Left hindlimb (tissue), 1 donor: ENCODE results near the gene LAMC2.

Experiments
- DNase-seq: peaks from one replicate; pipeline ENCODE4 v3.0.0-alpha.2; 2018

Gene LAMC2

DNA sequence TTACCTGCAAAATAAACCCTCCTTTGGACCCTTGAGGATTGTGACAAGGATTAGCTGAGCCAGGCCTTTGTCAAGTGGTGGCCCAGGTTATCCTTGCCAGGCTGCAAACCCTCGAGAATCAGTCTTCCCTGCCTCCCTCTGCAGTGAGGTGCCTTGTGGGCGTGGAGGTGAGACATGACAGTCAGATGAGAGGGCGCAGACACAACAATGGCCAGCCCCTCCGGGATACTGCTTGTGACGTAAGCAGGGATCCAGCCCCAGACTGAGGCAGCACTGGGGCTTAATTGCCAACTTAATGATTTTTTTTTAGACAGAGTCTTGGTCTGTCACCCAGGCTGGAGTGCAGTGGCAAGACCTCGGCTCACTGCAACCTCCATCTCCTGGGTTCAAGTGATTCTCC lies 104.6 kb downstream of the LAMC2 start:
- no peak for DNase-seq

DNA sequence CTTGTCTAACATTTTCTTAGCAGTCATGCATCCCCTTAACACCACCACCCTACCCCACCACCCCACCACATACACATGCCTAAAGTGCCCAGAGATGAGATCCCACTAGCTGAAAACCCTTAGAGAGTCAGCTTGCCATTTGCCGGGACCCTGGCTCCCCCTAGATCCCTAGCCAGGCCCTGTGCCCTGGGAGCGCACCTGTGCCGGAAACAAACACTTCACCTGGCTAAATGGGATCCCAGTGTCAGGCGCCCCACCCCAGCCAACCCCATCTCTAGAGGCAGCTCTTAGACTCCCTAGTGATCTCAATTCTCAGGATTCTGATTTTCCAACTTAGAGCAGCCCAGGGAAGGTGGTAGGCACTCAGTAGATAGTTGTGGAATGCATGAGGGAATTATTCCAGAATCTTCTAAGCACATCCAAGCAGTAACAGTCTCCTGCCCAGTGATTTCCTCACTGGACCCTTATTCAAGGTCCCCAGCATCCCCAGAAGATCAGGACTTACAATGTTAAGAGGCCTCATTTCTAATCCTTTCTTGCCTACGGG lies 105.2 kb downstream of the LAMC2 start:
- no peak for DNase-seq

DNA sequence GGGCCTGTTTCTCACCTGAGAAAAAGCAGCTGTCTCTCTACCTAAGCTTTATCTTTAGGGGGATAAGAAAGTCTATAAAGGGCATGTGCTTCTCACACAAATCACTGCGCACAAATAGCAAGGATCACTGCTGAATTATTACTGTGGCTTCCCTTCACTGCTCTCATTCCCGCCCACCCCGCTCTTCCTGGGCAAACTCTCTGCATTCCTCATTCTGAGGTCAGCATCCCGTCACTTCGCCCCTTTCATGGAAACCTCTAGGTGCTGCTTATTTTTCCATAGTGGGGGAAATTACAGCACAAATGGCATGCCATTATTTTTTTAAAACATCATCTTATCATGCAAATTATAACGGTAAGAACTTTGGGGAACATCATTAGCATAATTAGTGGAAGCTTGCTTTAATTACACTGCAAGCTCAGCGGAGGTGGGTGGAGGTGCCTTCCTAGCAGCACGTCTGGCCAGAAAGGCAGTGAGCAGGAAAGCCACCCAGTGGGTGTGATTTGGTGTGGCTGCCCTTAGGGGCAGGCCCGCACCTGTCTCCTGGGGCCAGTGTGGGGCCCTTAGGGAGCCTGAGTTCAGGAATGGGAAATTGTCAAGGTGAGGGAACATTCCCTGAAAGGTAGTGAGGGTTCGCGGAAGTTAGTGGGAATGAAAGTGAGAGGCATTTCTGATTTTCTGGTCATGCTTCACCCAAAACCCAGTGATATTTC lies 105.9 kb downstream of the LAMC2 start:
- DNase-seq = peak; percentile 78

DNA sequence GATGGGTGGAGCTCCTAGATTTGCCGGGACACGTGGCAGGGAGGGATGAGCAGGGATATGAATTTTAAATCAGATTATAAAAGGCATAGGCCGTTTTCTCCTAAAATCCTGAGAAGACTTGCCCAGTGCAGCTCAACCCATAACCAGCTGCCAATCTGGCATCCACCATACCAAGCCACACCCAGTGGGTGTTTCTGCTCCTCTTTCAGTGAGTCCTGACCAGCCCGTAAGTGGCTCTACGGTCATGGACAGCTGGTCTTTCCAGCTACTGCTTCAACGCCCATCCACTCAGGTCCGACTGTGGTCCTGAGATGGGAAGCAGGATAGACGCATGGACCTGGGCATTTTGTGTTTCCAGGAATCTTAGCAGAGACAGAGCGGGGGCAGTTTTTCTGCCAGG lies 107.2 kb downstream of the LAMC2 start:
- DNase-seq = no peak

DNA sequence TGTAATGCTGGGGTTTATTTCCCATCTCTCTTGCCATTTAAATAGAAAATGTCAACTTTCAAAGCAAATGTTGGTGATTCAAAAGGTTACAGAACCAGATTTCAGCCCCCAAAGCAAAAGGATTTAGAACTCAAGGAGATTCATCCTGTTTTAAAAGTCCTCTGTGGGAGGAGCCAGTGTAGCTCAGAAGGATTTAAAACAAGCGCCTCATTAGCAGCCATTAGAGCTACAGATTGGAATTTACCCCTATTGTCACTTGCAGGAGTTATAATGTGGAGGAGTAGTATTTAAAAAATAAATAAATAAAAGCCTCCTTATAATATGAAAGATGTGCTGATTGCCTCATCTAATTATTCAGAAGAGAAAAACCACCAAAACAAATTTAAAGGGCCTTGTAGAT lies 107.8 kb downstream of the LAMC2 start:
- DNase-seq = no peak
